SK-N-MC (cell line): ENCODE measurements around the gene TTLL3.
A peak's percentile ranks its signal among the peaks of the same experiment; 100 is the strongest.

Source experiments
- EZH2 ChIP-seq: fragments of 200-600 bp; sonication (generic); IDR thresholded peaks from one replicate; pipeline ENCODE4 v1.6.1; 2017; ENCODE audit warnings: antibody characterized with exemption
- FOXP2 ChIP-seq: optimal IDR thresholded peaks from 2 replicates; pipeline ENCODE3; 2011; ENCODE audit warnings: mild to moderate bottlenecking, moderate library complexity; ENCODE audit not compliant: insufficient read depth; ENCODE audit errors: extremely low read length, control extremely low read depth
- POLR2AphosphoS5 ChIP-seq: IDR thresholded peaks from 2 replicates; pipeline ENCODE4 v1.6.1; 2012; ENCODE audit warnings: mild to moderate bottlenecking, low read depth, low read length, borderline replicate concordance

- no peak for TF ChIP-seq EZH2
- TF ChIP-seq POLR2AphosphoS5: peak; percentile 88
- no peak for TF ChIP-seq FOXP2
Measured at GRCh38 chr3:9792405-9793160, 17.5 kb upstream of the TTLL3 start, which contains the start of the genes ARPC4 and TADA3.
